Measurements from ENCODE around the gene DGKB.
A peak's percentile ranks its signal among the peaks of the same experiment; 100 is the strongest.

Gene DGKB

GRCh38 chr7:14376711-14377110 is 525.8 kb downstream of the DGKB start:
- no peak overlapping the region for H3K4me3 Mint-ChIP-seq
- no peak for TF ChIP-seq CTCF (IDR thresholded peaks at IDR 0.05; ENCODE audit: unreplicated experiment in 3 of 3)
- peaks cover 3% of the 10 kb centered on the region for H3K4me1 Mint-ChIP-seq
- H3K27me3 Mint-ChIP-seq (ENCODE audit: low read depth) = no peaks in the 10 kb centered on the region
- H3K9me3 Mint-ChIP-seq = no peaks in the 10 kb centered on the region
- no peak overlapping the region for H3K27ac Mint-ChIP-seq
- no peaks in the 10 kb centered on the region for H3K36me3 Mint-ChIP-seq (ENCODE audit: low read depth)

- no peaks in the 10 kb centered on the region for H3K27me3 Mint-ChIP-seq (ENCODE audit: low read depth)
- no peak overlapping the region for H3K27ac Mint-ChIP-seq
- no peaks in the 10 kb centered on the region for H3K9me3 Mint-ChIP-seq
- no peak overlapping the region for H3K4me3 Mint-ChIP-seq
- no peak for TF ChIP-seq CTCF (IDR thresholded peaks at IDR 0.05; ENCODE audit: unreplicated experiment in 3 of 3)
- no peaks in the 10 kb centered on the region for H3K4me1 Mint-ChIP-seq
- no peaks in the 10 kb centered on the region for H3K36me3 Mint-ChIP-seq (ENCODE audit: low read depth)
Observed at GRCh38 chr7:14375998-14376397, 526.6 kb downstream of the DGKB start.

GRCh38 chr7:14374336-14374735 is 528.2 kb downstream of the DGKB start:
- H3K27ac Mint-ChIP-seq = no peak overlapping the region
- H3K27me3 Mint-ChIP-seq (ENCODE audit: low read depth) = no peaks in the 10 kb centered on the region
- no peak for TF ChIP-seq CTCF (IDR thresholded peaks at IDR 0.05; ENCODE audit: unreplicated experiment in 3 of 3)
- no peaks in the 10 kb centered on the region for H3K4me1 Mint-ChIP-seq
- H3K4me3 Mint-ChIP-seq = no peak overlapping the region
- H3K9me3 Mint-ChIP-seq = peaks cover 2% of the 10 kb centered on the region
- H3K36me3 Mint-ChIP-seq (ENCODE audit: low read depth) = no peaks in the 10 kb centered on the region

GRCh38 chr7:14368285-14368684 is 534.3 kb downstream of the DGKB start:
- TF ChIP-seq CTCF (IDR thresholded peaks at IDR 0.05; ENCODE audit: unreplicated experiment in 3 of 3) = no peak
- peaks cover 18% of the 10 kb centered on the region for H3K9me3 Mint-ChIP-seq
- H3K27ac Mint-ChIP-seq = no peak overlapping the region
- H3K36me3 Mint-ChIP-seq (ENCODE audit: low read depth) = no peaks in the 10 kb centered on the region
- no peak overlapping the region for H3K4me3 Mint-ChIP-seq
- H3K27me3 Mint-ChIP-seq (ENCODE audit: low read depth) = no peaks in the 10 kb centered on the region
- H3K4me1 Mint-ChIP-seq = peaks cover 5% of the 10 kb centered on the region

- Mint-ChIP-seq H3K4me3 (no peak overlapping the region), H3K27ac (peak overlapping the region; percentile 12 to 34 (median 29)), H3K36me3 (ENCODE audit: low read depth) (no peaks in the 10 kb centered on the region), H3K27me3 (ENCODE audit: low read depth) (no peaks in the 10 kb centered on the region), H3K9me3 (peaks cover 3% of the 10 kb centered on the region), H3K4me1 (peaks cover 15% of the 10 kb centered on the region)
- TF ChIP-seq CTCF (IDR thresholded peaks at IDR 0.05; ENCODE audit: unreplicated experiment in 3 of 3) = no peak
Observed at GRCh38 chr7:14351167-14351566, 551.4 kb downstream of the DGKB start.

- peak overlapping the region in 1 of 3 experiments; percentile 29 for H3K27ac Mint-ChIP-seq
- H3K36me3 Mint-ChIP-seq (ENCODE audit: low read depth) = no peaks in the 10 kb centered on the region
- no peak for TF ChIP-seq CTCF (IDR thresholded peaks at IDR 0.05; ENCODE audit: unreplicated experiment in 3 of 3)
- no peaks in the 10 kb centered on the region for H3K27me3 Mint-ChIP-seq (ENCODE audit: low read depth)
- no peaks in the 10 kb centered on the region for H3K9me3 Mint-ChIP-seq
- H3K4me3 Mint-ChIP-seq = no peak overlapping the region
- H3K4me1 Mint-ChIP-seq = peaks cover 12% of the 10 kb centered on the region
Observed at GRCh38 chr7:14341200-14341775, 561.3 kb downstream of the DGKB start.

Measured in nephron (organoid).